BE2C (cell line): Measurements from ENCODE around the gene CYRIA.

Experiments
- DNase-seq: peaks from one replicate; pipeline ENCODE4 v3.0.0-alpha.2; 2020
- H3K27me3 ChIP-seq: fragments of 250-450 bp; sonication (Bioruptor Pico); 2 replicates; pipeline ENCODE4 v1.5.1; 2020; ENCODE audit warnings: mild to moderate bottlenecking
- H3K36me3 ChIP-seq: fragments of 250-450 bp; sonication (Bioruptor Pico); 2 replicates; pipeline ENCODE4 v1.5.1; 2020; ENCODE audit warnings: mild to moderate bottlenecking
- H3K4me1 ChIP-seq: fragments of 250-450 bp; sonication (Bioruptor Pico); 2 replicates; pipeline ENCODE4 v1.5.1; 2020
- H3K4me3 ChIP-seq: 2 replicates; pipeline ENCODE4 v1.5.1; 2011; ENCODE audit warnings: low read depth, low read length
- H3K9me3 ChIP-seq: fragments of 250-450 bp; sonication (Bioruptor Pico); 2 replicates; pipeline ENCODE4 v1.5.1; 2020
- CTCF ChIP-seq: IDR thresholded peaks from 2 replicates; pipeline ENCODE4 v1.5.1; 2012; ENCODE audit warnings: mild to moderate bottlenecking, low read depth, low read length

Gene CYRIA

GRCh38 chr2:16645088-16645487, 20.5 kb downstream of the CYRIA start:
- Histone ChIP-seq H3K4me3 (no peak overlapping the region), H3K27me3 (no peaks in the 10 kb centered on the region), H3K9me3 (no peaks in the 10 kb centered on the region), H3K4me1 (no peaks in the 10 kb centered on the region), H3K36me3 (no peaks in the 10 kb centered on the region)
- no peak for TF ChIP-seq CTCF
- no peak for DNase-seq

DNA sequence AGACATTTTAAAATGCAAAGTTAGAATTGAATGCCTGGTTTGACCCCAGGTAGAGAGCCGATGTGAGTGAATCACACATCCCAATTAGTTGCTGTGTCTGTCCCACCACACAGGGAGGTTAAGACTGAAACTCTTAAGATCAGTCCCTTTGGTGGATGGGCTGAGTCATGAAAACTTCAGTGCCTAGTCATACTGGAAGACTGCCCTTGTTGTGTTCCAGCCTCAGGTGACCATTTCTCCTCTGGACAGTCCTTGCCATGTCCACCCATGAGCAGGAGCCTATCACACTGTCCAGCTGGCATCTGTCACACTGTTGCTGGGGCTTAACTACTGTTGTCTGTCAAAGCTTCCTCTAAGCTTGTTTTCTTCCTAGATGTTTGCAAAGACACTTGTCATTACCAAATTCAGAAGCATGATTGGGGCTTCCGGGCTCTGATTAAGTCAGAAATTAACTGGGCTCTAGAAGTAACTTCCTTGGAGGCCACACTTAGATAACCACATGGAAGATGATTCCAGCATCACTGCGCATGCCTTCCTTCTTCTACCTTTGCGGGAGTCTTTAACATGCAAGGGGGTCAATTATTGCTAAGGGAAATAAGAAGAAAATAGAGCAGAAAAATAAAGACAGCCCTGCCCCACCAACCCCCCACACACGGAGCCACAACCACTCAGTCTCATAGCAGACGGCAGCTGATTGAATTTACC, 21.3 kb downstream of the CYRIA start:
- Histone ChIP-seq H3K27me3 (no peaks in the 10 kb centered on the region), H3K4me1 (no peaks in the 10 kb centered on the region), H3K9me3 (no peaks in the 10 kb centered on the region), H3K4me3 (no peak overlapping the region), H3K36me3 (no peaks in the 10 kb centered on the region)
- no peak for TF ChIP-seq CTCF
- DNase-seq, result no peak

GRCh38 chr2:16643099-16643498, 22.5 kb downstream of the CYRIA start:
- no peaks in the 10 kb centered on the region for H3K27me3 ChIP-seq
- no peaks in the 10 kb centered on the region for H3K36me3 ChIP-seq
- DNase-seq, result no peak
- H3K4me1 ChIP-seq, result no peaks in the 10 kb centered on the region
- no peak for TF ChIP-seq CTCF
- H3K9me3 ChIP-seq, result no peaks in the 10 kb centered on the region
- H3K4me3 ChIP-seq, result no peak overlapping the region

GRCh38 chr2:16642088-16642487, 23.5 kb downstream of the CYRIA start:
- no peak for DNase-seq

DNA sequence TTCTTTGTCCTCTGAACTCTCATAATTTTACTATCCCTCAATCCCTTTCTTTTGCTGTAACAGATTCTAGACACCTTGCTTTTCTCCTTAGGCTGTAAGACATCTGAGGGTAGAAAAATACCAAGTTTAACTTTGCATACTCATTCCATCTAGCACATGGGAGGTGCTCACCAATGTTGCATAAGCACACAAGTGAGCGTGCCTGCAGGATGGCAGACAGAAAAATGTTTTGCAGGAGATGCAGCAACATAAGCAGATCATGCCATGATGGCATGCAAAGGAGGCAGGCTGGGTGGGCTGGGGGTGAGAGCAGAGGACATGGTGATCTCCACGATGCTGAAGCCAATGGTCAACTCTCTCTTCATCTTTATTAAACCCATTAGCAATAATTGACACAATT, 24.1 kb downstream of the CYRIA start:
- Histone ChIP-seq H3K9me3 (no peaks in the 10 kb centered on the region), H3K4me3 (no peak overlapping the region), H3K36me3 (no peaks in the 10 kb centered on the region), H3K27me3 (no peaks in the 10 kb centered on the region), H3K4me1 (no peaks in the 10 kb centered on the region)
- DNase-seq, result no peak
- no peak for TF ChIP-seq CTCF

More at GRCh38 chr2:16642088-16642487, 23.5 kb downstream of the CYRIA start:
- H3K4me3 ChIP-seq, result no peak overlapping the region
- no peaks in the 10 kb centered on the region for H3K36me3 ChIP-seq
- no peaks in the 10 kb centered on the region for H3K27me3 ChIP-seq
- H3K4me1 ChIP-seq, result no peaks in the 10 kb centered on the region
- TF ChIP-seq CTCF, result no peak
- no peaks in the 10 kb centered on the region for H3K9me3 ChIP-seq

GRCh38 chr2:16640867-16641266, 24.8 kb downstream of the CYRIA start:
- TF ChIP-seq CTCF, result no peak
- DNase-seq, result no peak

More at GRCh38 chr2:16640867-16641266, 24.8 kb downstream of the CYRIA start:
- Histone ChIP-seq H3K4me3 (no peak overlapping the region), H3K27me3 (no peaks in the 10 kb centered on the region), H3K36me3 (no peaks in the 10 kb centered on the region), H3K9me3 (no peaks in the 10 kb centered on the region), H3K4me1 (no peaks in the 10 kb centered on the region)
